Subcutaneous abdominal adipose tissue (tissue), 5 donors: ENCODE results near the gene SMIM20.

ENCODE experiments used
- H3K27ac ChIP-seq: one replicate; pipeline ENCODE4 v1.7.0; 2013; ENCODE audit warnings: low read depth, mild to moderate bottlenecking, inconsistent platforms, low read length, moderate library complexity
- H3K27me3 ChIP-seq, 5 donors: one replicate each; pipeline ENCODE4 v1.7.0; 2013; ENCODE audit warnings: low read length in 5 of 5, inconsistent platforms in 1 of 5; ENCODE audit not compliant: control insufficient read depth in 5 of 5, insufficient read depth in 4 of 5
- H3K36me3 ChIP-seq, 5 donors: one replicate each; pipeline ENCODE4 v1.7.0; 2013; ENCODE audit warnings: low read length in 5 of 5; ENCODE audit not compliant: control insufficient read depth in 5 of 5, insufficient read depth in 5 of 5
- H3K4me1 ChIP-seq, 5 donors: one replicate each; pipeline ENCODE4 v1.7.0; 2013; ENCODE audit warnings: low read length in 5 of 5, mild to moderate bottlenecking in 3 of 5, moderate library complexity in 1 of 5; ENCODE audit not compliant: control insufficient read depth in 5 of 5, insufficient read depth in 5 of 5
- H3K4me3 ChIP-seq, 5 donors: one replicate each; pipeline ENCODE4 v1.7.0; 2013; ENCODE audit warnings: low read length in 5 of 5, low read depth in 1 of 5
- H3K9ac ChIP-seq, 5 donors: one replicate each; pipeline ENCODE4 v1.7.0; 2013; ENCODE audit warnings: low read length in 5 of 5, mild to moderate bottlenecking in 4 of 5, moderate library complexity in 3 of 5
- H3K9me3 ChIP-seq, 5 donors: one replicate each; pipeline ENCODE4 v1.7.0; 2013; ENCODE audit warnings: low read length in 5 of 5; ENCODE audit not compliant: control insufficient read depth in 5 of 5
- donor health status: healthy.
- donor health status: healthy.
- donor health status: healthy.
- donor health status: healthy.
- donor health status: healthy.

The SMIM20 gene

DNA sequence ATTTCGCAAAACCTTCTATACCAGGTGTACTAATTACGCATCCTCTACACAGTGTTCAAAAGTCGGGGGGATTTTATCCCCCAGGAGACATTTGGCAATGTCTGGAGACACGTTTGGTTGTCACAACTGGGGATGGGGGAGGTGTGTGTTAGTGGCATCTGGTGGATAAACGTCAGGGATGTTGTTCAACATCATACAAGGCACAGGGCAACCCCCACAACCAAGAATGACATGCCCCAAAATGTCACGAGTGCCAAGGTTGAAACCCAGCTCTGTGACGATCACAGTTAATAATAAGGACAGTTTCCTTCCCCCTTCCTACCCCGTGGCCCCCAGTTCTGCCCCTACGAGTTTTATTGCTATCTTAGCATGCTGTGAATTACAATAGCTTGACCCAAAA lies 35.3 kb upstream of the SMIM20 start:
- Histone ChIP-seq H3K4me3 (no peak overlapping the region), H3K4me1 (peaks cover 0 to 6% (median 0%) of the 10 kb centered on the region in 5 donors), H3K36me3 (no peaks in the 10 kb centered on the region)

DNA sequence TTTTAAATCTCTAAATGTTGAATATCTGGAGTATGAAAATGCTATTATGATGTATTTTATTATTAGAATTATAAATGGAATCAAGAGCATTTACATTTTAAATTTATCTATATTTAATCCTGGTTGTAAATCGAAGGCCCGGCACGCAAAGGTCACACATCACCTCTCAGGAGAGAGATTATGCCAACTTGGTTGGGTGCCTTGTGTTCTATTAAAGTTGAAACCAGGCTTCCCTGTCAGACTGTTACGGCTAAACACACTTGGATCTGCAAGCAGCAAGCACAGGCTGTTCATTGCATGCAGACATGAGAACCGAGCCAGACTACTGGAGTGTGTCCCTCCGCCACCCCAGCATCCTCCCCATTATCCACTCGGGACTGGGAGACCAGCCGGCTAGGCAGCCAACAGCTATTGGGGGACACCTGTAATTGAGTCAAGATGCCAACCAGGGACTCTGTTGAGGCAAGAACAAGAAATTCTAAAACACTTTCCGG lies 34.9 kb upstream of the SMIM20 start:
- Histone ChIP-seq H3K36me3 (no peaks in the 10 kb centered on the region), H3K9me3 (no peaks in the 10 kb centered on the region), H3K9ac (no peak overlapping the region), H3K4me1 (peaks cover 0 to 6% (median 0%) of the 10 kb centered on the region in 5 donors), H3K27ac (no peak overlapping the region), H3K4me3 (no peak overlapping the region), H3K27me3 (no peaks in the 10 kb centered on the region)

More for the DNA sequence above, 35.3 kb upstream of the SMIM20 start:
- H3K9me3 ChIP-seq, result no peaks in the 10 kb centered on the region
- H3K9ac ChIP-seq, result no peak overlapping the region
- no peak overlapping the region for H3K27ac ChIP-seq
- H3K27me3 ChIP-seq, result no peaks in the 10 kb centered on the region

DNA sequence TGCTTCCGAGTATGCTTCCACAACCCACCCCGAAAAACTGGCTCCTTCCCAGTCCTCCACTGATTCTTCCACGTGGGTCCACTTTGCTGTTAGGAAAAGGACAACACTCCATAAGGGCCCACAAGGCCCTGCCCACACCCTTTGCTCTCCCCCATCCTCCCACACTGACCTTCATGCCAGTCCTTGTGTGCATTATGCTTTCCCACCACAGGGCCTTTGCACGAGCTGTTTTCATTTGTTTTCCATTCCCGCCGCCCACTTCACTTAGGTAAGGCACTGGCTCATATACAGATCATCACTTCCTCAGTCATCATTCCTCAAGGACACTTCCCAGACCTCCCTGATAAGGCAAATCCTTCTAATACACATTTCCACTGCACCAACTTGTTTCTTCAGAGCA lies 34.4 kb upstream of the SMIM20 start:
- H3K36me3 ChIP-seq, result no peaks in the 10 kb centered on the region
- no peaks in the 10 kb centered on the region for H3K9me3 ChIP-seq
- H3K4me1 ChIP-seq, result peaks cover 0 to 6% (median 0%) of the 10 kb centered on the region in 5 donors
- no peak overlapping the region for H3K4me3 ChIP-seq
- H3K27ac ChIP-seq, result no peak overlapping the region
- no peak overlapping the region for H3K9ac ChIP-seq
- no peaks in the 10 kb centered on the region for H3K27me3 ChIP-seq

DNA sequence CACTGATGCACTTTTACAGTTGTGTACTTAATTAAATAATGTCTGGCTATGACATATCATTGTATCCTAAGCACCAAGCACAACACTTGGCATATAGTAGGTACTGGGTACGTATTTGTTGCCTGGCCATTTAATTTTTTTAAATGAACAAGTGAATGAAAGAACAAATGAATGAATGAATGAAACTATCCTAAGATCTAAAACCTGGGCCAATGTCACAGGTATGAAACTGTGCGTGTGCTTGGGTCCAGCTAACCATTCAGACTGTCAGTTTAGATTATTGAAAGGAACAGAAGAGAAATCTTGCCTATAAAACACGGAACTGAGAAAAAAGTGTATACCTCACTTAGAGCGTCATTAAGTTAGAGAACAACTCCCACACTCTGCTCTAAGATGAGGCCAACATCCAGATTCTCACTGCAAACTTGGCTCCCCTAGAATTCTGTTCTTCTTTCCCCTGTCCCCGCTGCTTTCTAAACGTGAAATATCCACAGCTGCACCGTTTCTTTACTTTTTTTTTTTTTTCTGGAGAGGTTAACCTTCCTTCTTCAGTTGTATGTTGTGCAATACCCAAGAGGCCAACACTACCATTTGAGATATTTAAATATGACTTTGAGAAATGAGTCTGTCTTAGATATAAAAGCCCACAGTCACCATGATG lies 33.9 kb upstream of the SMIM20 start:
- peaks cover 0 to 6% (median 0%) of the 10 kb centered on the region in 5 donors for H3K4me1 ChIP-seq
- no peaks in the 10 kb centered on the region for H3K9me3 ChIP-seq
- no peak overlapping the region for H3K4me3 ChIP-seq
- no peaks in the 10 kb centered on the region for H3K27me3 ChIP-seq
- H3K9ac ChIP-seq, result no peak overlapping the region
- no peak overlapping the region for H3K27ac ChIP-seq
- no peaks in the 10 kb centered on the region for H3K36me3 ChIP-seq

DNA sequence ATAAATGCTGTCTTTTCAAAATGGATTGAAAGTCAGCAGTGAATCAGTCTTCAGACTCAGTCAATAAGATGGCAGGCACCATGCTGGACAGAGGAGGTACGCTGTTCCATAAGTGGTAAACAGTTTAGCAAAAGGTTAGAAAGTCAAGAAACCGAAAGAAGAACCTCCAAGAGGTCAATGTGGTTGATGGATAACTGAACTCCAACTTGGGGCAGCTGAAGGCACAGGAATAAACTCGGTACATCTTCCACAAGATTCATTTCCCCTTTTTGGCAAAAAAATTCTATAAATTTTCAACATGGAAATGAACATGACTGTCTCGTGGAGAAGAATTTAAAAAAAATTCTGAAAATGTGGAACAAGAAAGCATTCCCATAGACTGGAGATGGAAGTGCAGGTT lies 32.8 kb upstream of the SMIM20 start:
- no peaks in the 10 kb centered on the region for H3K27me3 ChIP-seq
- H3K9me3 ChIP-seq, result no peaks in the 10 kb centered on the region
- H3K27ac ChIP-seq, result no peak overlapping the region
- peaks cover 0 to 6% (median 0%) of the 10 kb centered on the region in 5 donors for H3K4me1 ChIP-seq
- H3K36me3 ChIP-seq, result no peaks in the 10 kb centered on the region
- no peak overlapping the region for H3K4me3 ChIP-seq
- no peak overlapping the region for H3K9ac ChIP-seq

DNA sequence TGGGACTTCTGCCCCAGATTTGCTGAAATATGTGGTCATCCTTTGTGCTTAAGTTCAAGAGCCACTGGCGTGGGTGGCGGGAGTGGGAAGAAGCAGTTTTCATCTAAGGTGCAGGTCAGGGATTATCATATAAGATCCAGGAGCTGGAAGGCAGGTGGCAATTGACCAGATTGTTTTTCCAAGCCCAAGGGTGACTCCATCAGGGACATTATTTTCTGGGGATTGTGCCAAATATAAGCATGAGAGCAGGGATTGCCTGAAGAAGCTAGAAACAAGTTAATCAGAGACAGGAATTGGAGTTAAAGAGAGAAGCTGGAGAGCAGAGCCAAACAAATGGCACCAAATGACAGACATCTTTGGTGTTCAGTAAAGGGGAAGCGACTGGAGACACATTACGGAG lies 31.8 kb upstream of the SMIM20 start:
- Histone ChIP-seq H3K4me3 (no peak overlapping the region), H3K27ac (no peak overlapping the region), H3K9ac (no peak overlapping the region), H3K9me3 (no peaks in the 10 kb centered on the region), H3K36me3 (no peaks in the 10 kb centered on the region), H3K27me3 (no peaks in the 10 kb centered on the region), H3K4me1 (peaks cover 0 to 6% (median 0%) of the 10 kb centered on the region in 5 donors)

DNA sequence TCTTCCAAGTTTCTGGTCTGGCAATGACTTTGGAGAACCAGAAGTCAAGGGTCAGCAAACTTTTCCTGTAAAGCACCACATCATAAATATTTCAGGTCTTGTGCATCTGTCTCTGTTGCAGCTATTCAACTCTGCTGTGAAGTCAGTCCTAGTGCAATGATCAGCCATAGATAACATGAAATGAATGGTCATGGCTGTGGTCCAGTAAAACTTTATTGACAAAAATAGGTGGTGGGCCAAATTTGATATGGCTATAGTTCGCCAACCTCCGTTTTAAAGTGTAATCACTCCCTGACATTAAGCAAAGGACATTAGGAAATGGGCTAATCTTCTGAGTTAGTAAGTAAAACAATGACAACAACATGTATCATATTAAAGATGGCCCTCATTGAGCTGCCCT lies 30.5 kb upstream of the SMIM20 start:
- no peaks in the 10 kb centered on the region for H3K36me3 ChIP-seq

DNA sequence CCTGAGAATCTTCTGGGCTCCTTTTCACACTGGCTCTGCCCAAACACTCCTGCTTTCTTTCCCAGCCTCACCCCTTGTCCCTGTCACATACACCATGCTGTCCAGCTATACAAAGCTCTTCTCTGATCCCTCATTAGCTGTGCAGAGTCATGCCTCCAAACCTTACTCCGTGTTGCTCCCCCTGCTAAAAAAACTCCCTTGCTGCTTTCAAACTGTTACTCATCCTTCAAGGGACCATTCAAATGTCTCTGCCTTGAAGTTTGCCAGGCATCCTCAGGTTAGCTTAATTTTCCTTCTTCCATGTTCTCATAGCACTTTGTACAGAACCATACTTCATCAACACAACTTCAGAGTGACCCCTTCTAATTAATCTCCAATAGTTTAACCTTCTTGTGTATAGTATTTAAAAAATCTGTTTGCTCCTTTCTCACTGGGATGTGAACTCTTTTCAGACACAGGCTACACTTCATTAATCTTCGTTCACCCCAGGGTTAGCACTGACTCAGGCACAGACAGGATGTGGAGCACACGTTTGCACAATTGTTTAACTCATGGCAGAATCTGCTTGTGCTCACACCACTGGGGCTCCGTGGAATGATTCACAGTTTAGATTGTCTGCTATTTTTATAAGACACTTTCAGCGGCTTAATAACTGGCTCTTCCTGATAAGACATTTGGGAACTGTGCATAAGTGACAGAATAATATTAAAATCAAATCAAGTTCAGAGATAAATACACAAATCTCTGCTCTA lies 29.8 kb upstream of the SMIM20 start:
- Histone ChIP-seq H3K4me3 (no peak overlapping the region), H3K9ac (no peak overlapping the region), H3K4me1 (peaks cover 0 to 6% (median 0%) of the 10 kb centered on the region in 5 donors), H3K27me3 (no peaks in the 10 kb centered on the region), H3K9me3 (no peaks in the 10 kb centered on the region), H3K36me3 (no peaks in the 10 kb centered on the region), H3K27ac (no peak overlapping the region)

More for the DNA sequence above, 30.5 kb upstream of the SMIM20 start:
- no peak overlapping the region for H3K9ac ChIP-seq
- H3K27ac ChIP-seq, result no peak overlapping the region
- no peaks in the 10 kb centered on the region for H3K27me3 ChIP-seq
- H3K4me1 ChIP-seq, result peaks cover 0 to 6% (median 0%) of the 10 kb centered on the region in 5 donors
- no peaks in the 10 kb centered on the region for H3K9me3 ChIP-seq
- H3K4me3 ChIP-seq, result no peak overlapping the region

DNA sequence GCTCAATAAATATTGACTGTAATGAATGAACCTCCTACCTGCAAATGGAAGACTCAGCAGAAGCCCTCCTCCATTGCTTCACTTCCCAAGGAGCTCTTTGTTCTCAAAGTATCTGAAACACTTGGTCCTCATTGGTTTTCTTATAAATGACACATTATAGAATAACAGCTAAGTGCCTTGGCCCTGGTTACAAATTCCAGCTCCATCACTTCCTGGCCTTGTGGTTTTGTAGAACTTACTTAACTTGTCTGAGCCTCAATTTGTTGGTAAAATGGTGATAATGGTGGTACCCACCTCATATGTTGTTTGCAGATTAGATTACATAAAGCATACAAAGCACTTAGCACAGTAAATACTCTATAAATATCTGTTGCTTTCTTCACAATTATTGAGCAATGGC lies 25.2 kb upstream of the SMIM20 start:
- H3K4me1 ChIP-seq, result peaks cover 0 to 8% (median 0%) of the 10 kb centered on the region in 5 donors
- H3K27ac ChIP-seq, result no peak overlapping the region
- H3K9ac ChIP-seq, result no peak overlapping the region
- H3K9me3 ChIP-seq, result no peaks in the 10 kb centered on the region
- no peak overlapping the region for H3K4me3 ChIP-seq
- no peaks in the 10 kb centered on the region for H3K36me3 ChIP-seq
- no peaks in the 10 kb centered on the region for H3K27me3 ChIP-seq
